GM12878 (cell line): ENCODE measurements around the gene SFI1. TPM values are rescaled to one million over a fixed set of nuclear protein-coding genes. Genes with fewer than 3 reads are reported as not detected.
A peak's percentile ranks its signal among the peaks of the same experiment; 100 is the strongest.

Experiments used
- ATF7 ChIP-seq: fragments of 450-650 bp; IDR thresholded peaks from 2 replicates; pipeline ENCODE4 v1.6.1; 2016; ENCODE audit warnings: low read depth, mild to moderate bottlenecking
- BRCA1 ChIP-seq: IDR thresholded peaks from 2 replicates; pipeline ENCODE4 v1.6.1; 2011; ENCODE audit warnings: low read depth, low read length, improper control_type of control experiment
- CBX5 ChIP-seq: sonication (generic); IDR thresholded peaks from 2 replicates; pipeline ENCODE4 v1.6.1; 2016; ENCODE audit warnings: low read depth, moderate library complexity, mild to moderate bottlenecking, inconsistent platforms
- CREB1 ChIP-seq: IDR thresholded peaks from 2 replicates; pipeline ENCODE4 v1.6.1; 2012; ENCODE audit warnings: low read depth, mild to moderate bottlenecking, inconsistent platforms
- EP300 ChIP-seq, 2 experiments: fragments of 150-350 bp in 1 of 2; IDR thresholded peaks; 2 replicates each; pipeline ENCODE4 v1.6.1; 2011 to 2012; ENCODE audit warnings: low read depth in 2 of 2, low read length in 2 of 2, borderline replicate concordance in 1 of 2, improper control_type of control experiment in 1 of 2, inconsistent platforms in 1 of 2; ENCODE audit not compliant: control insufficient read depth in 1 of 2
- HDAC2 ChIP-seq: fragments of 200-600 bp; sonication (generic); IDR thresholded peaks from 2 replicates; pipeline ENCODE4 v1.6.1; 2017
- HDGF ChIP-seq: fragments of 450-650 bp; IDR thresholded peaks from 2 replicates; pipeline ENCODE4 v1.6.1; 2016; ENCODE audit warnings: antibody characterized with exemption
- KAT2A ChIP-seq: conservative IDR thresholded peaks from 2 replicates; pipeline ENCODE4 v1.6.1; 2011; ENCODE audit warnings: low read depth, low read length; ENCODE audit not compliant: control insufficient read depth
- MXI1 ChIP-seq: fragments of 150-350 bp; IDR thresholded peaks from 2 replicates; pipeline ENCODE4 v1.6.1; 2011; ENCODE audit warnings: low read depth, mild to moderate bottlenecking, inconsistent platforms, low read length, improper control_type of control experiment
- MYB ChIP-seq: fragments of 150-350 bp; IDR thresholded peaks from 2 replicates; pipeline ENCODE4 v1.6.1; 2014; ENCODE audit warnings: mild to moderate bottlenecking, low read depth, low read length, borderline replicate concordance
- NR2C2 ChIP-seq: IDR thresholded peaks from 2 replicates; pipeline ENCODE4 v1.6.1; 2011; ENCODE audit warnings: borderline replicate concordance, low read depth; ENCODE audit not compliant: control insufficient read depth, insufficient read length
- NR2F1 ChIP-seq: fragments of 450-650 bp; conservative IDR thresholded peaks from 2 replicates; pipeline ENCODE4 v1.6.1; 2017; ENCODE audit warnings: mild to moderate bottlenecking
- PAX5 ChIP-seq: IDR thresholded peaks from 2 replicates; pipeline ENCODE4 v1.6.1; 2011; ENCODE audit warnings: low read depth, low read length, borderline replicate concordance
- POLR2AphosphoS5 ChIP-seq: IDR thresholded peaks from 2 replicates; pipeline ENCODE4 v1.6.1; 2011; ENCODE audit warnings: mild to moderate bottlenecking, low read length, inconsistent platforms
- SMAD5 ChIP-seq: IDR thresholded peaks from 2 replicates; pipeline ENCODE4 v1.6.1; 2016; ENCODE audit warnings: antibody characterized with exemption, low read depth
- SMARCA5 ChIP-seq: fragments of 450-650 bp; IDR thresholded peaks from 2 replicates; pipeline ENCODE4 v1.6.1; 2017; ENCODE audit warnings: mild to moderate bottlenecking
- SMC3 ChIP-seq: IDR thresholded peaks from 2 replicates; pipeline ENCODE4 v1.6.1; 2011; ENCODE audit warnings: low read length, improper control_type of control experiment, borderline replicate concordance
- STAT3 ChIP-seq: IDR thresholded peaks from 2 replicates; pipeline ENCODE4 v1.6.1; 2011; ENCODE audit warnings: low read depth, low read length, improper control_type of control experiment
- TCF12 ChIP-seq: IDR thresholded peaks from 2 replicates; pipeline ENCODE4 v1.6.1; 2011; ENCODE audit warnings: low read depth, mild to moderate bottlenecking, low read length
- YY1 ChIP-seq: IDR thresholded peaks from 2 replicates; pipeline ENCODE4 v1.6.1; 2011; ENCODE audit warnings: low read depth, mild to moderate bottlenecking, low read length
- ZNF24 ChIP-seq: fragments of 450-650 bp; IDR thresholded peaks from 2 replicates; pipeline ENCODE4 v1.6.1; 2017; ENCODE audit warnings: antibody characterized with exemption, mild to moderate bottlenecking
- ZSCAN29 ChIP-seq: fragments of 450-650 bp; IDR thresholded peaks from 2 replicates; pipeline ENCODE4 v1.6.1; 2017; ENCODE audit warnings: mild to moderate bottlenecking, moderate library complexity
- polyA plus RNA-seq, 11 experiments: library from polyadenylated mRNA; depleted of rRNA in 4 of 11; unstranded in 6 of 11; stranded (reverse) in 5 of 11; fragments of >200 nt; fragmentation: Nextera tagmentation in 4 of 11; fragmentation: Illumina TruSeq in 1 of 11; extraction: Ambion mirVana in 4 of 11; extraction: Trizol in 1 of 11; gene quantifications; 1 replicate in 1 of 11; 2 replicates in 10 of 11; pipeline versions ENCODE4 v1.2.1 to v1.2.3, GENCODE V29; 2011 to 2016; ENCODE audit warnings: inconsistent platforms in 2 of 11, missing spikeins in 2 of 11, low read depth in 1 of 11
- total RNA-seq, 4 experiments: library from RNA; depleted of rRNA in 3 of 4; stranded (reverse); fragments of >200 nt in 3 of 4; fragmentation: Illumina TruSeq in 1 of 4; extraction: Trizol in 1 of 4; gene quantifications; 2 replicates each; pipeline versions ENCODE4 v1.2.1 to v1.2.3, GENCODE V29; 2013 to 2021
- TF ChIP-seq, protein P1 (sequence below): IDR thresholded peaks from 2 replicates; pipeline ENCODE4 v1.6.1; 2012; ENCODE audit warnings: low read depth, low read length, improper control_type of control experiment
- TF ChIP-seq, protein P2 (sequence below): IDR thresholded peaks from 2 replicates; pipeline ENCODE4 v1.6.1; 2012; ENCODE audit warnings: mild to moderate bottlenecking, low read depth, low read length
- TF ChIP-seq, protein P3 (sequence below): fragments of 450-650 bp; IDR thresholded peaks from 2 replicates; pipeline ENCODE4 v1.6.1; 2016; ENCODE audit warnings: mild to moderate bottlenecking

SFI1 gene
- total and polyA plus RNA-seq, 10 of the 15 experiments (the other 5 are each of a cell fraction or from before 2014, with no cell fraction given) = 6.3 to 70.1 (median 30.4) TPM

DNA sequence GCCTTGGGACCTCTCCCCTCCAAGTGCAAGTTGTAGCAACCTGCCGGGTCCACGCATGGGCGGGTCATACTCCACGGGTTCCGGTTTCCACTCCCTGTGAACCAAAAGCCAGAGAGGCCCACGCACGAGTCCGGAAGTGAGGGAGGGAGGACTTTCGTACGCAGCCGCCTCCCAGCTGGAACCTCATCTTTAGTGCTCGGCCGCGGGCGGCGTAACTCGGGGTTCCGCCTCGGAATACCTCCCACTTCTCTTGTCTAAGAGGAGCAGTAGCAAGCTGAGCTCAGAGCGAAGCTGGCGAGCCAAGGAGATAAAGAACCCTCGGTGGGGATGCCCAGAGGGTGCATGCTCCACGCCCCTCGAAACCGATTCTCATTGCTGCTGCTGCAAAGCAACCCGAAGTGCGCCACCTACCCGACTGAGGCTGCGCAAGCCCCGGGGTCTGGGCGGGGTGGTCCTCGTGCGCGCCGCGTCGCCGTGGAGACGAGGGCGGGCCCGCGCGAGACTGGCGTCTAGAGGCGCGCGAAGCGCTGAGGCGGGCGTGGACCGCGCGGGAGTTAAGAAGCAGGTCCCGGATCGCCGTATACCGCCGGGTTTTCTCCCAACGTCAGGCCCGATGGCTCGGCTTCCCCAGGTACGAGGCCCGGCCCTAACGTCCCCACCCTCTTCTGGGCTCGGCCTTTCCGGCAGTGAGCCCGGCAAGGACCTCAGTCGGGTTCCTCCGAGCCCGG is at the start of gene SFI1 (continued):
- TF ChIP-seq ZNF24 (no peak), EP300 (IDR thresholded peaks at IDR 0.05; ENCODE audit: borderline replicate concordance in 1 of 2, control insufficient read depth in 1 of 2, low read depth in 2 of 2, low read length in 2 of 2) (no peak), MXI1 (peak; percentile 95), SMAD5 (no peak; the same call in 1 of the 2 replicates), MYB (no peak), SMC3 (peak; percentile 12; the same call in 1 of the 2 replicates), TCF12 (peak; percentile 43; the same call in 1 of the 2 replicates), ZSCAN29 (peak; percentile 62; the same call in 1 of the 2 replicates), BRCA1 (peak; percentile 57), STAT3 (no peak), NR2C2 (no peak), HDGF (no peak), SMARCA5 (no peak), HDAC2 (no peak), YY1 (no peak; the same call in 1 of the 2 replicates), PAX5 (peak; percentile 78; the same call in 1 of the 2 replicates), CREB1 (peak; percentile 45; the same call in 1 of the 2 replicates), ATF7 (peak; percentile 57), POLR2AphosphoS5 (peak; percentile 88), CBX5 (no peak), KAT2A (no peak), NR2F1 (0 out of 2 replicates have a peak, but pooled peaks have one; percentile 42)
- TF ChIP-seq, protein P1, sequence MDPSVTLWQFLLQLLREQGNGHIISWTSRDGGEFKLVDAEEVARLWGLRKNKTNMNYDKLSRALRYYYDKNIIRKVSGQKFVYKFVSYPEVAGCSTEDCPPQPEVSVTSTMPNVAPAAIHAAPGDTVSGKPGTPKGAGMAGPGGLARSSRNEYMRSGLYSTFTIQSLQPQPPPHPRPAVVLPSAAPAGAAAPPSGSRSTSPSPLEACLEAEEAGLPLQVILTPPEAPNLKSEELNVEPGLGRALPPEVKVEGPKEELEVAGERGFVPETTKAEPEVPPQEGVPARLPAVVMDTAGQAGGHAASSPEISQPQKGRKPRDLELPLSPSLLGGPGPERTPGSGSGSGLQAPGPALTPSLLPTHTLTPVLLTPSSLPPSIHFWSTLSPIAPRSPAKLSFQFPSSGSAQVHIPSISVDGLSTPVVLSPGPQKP = peak; percentile 78
- TF ChIP-seq, protein P2, sequence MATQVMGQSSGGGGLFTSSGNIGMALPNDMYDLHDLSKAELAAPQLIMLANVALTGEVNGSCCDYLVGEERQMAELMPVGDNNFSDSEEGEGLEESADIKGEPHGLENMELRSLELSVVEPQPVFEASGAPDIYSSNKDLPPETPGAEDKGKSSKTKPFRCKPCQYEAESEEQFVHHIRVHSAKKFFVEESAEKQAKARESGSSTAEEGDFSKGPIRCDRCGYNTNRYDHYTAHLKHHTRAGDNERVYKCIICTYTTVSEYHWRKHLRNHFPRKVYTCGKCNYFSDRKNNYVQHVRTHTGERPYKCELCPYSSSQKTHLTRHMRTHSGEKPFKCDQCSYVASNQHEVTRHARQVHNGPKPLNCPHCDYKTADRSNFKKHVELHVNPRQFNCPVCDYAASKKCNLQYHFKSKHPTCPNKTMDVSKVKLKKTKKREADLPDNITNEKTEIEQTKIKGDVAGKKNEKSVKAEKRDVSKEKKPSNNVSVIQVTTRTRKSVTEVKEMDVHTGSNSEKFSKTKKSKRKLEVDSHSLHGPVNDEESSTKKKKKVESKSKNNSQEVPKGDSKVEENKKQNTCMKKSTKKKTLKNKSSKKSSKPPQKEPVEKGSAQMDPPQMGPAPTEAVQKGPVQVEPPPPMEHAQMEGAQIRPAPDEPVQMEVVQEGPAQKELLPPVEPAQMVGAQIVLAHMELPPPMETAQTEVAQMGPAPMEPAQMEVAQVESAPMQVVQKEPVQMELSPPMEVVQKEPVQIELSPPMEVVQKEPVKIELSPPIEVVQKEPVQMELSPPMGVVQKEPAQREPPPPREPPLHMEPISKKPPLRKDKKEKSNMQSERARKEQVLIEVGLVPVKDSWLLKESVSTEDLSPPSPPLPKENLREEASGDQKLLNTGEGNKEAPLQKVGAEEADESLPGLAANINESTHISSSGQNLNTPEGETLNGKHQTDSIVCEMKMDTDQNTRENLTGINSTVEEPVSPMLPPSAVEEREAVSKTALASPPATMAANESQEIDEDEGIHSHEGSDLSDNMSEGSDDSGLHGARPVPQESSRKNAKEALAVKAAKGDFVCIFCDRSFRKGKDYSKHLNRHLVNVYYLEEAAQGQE = no peak
- TF ChIP-seq, protein P3, sequence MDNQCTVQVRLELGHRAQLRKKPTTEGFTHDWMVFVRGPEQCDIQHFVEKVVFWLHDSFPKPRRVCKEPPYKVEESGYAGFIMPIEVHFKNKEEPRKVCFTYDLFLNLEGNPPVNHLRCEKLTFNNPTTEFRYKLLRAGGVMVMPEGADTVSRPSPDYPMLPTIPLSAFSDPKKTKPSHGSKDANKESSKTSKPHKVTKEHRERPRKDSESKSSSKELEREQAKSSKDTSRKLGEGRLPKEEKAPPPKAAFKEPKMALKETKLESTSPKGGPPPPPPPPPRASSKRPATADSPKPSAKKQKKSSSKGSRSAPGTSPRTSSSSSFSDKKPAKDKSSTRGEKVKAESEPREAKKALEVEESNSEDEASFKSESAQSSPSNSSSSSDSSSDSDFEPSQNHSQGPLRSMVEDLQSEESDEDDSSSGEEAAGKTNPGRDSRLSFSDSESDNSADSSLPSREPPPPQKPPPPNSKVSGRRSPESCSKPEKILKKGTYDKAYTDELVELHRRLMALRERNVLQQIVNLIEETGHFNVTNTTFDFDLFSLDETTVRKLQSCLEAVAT = 0 out of 2 replicates have a peak, but pooled peaks have one; percentile 46
